Right cardiac atrium (tissue), 5 donors: Measurements from ENCODE around the gene PARD6G. TPM values are rescaled to one million over a fixed set of nuclear protein-coding genes. Genes with fewer than 3 reads are reported as not detected.
"Not testable (repeated sequence)": the region's sequence is repeated elsewhere in the genome, so short reads cannot be mapped to it uniquely, and the experiment has no call there.

Experiments used
- ATAC-seq, 2 donors: fragments of 200-7000 bp; cut with Tn5 transposase; one replicate each; pipeline versions ENCODE4 v1.8.0 to v1.9.1; 2020; ENCODE audit warnings: moderate library complexity in 2 of 2, mild to moderate bottlenecking in 1 of 2
- DNase-seq, 3 donors: peaks; one replicate each; pipeline ENCODE4 v3.0.0-alpha.2; 2020
- H3K27ac ChIP-seq: one replicate; pipeline ENCODE4 v1.5.1; 2013; ENCODE audit warnings: mild to moderate bottlenecking, low read length, control low read depth, moderate library complexity
- H3K27me3 ChIP-seq: one replicate; pipeline ENCODE4 v1.6.1; 2013; ENCODE audit not compliant: control insufficient read depth, insufficient read depth
- H3K4me1 ChIP-seq: one replicate; pipeline ENCODE4 v1.6.1; 2013; ENCODE audit warnings: low read length; ENCODE audit not compliant: control insufficient read depth, insufficient read depth
- H3K4me3 ChIP-seq: one replicate; pipeline ENCODE4 v1.5.1; 2013; ENCODE audit warnings: low read length, control low read depth
- H3K9me3 ChIP-seq: one replicate; pipeline ENCODE4 v1.6.1; 2013; ENCODE audit warnings: low read length; ENCODE audit not compliant: control insufficient read depth
- WGBS: extraction: QIAGEN DNeasy Blood & Tissue Kit; methylation state at CpG from one replicate; pipeline ENCODE4 v1.1.7; 2013; 5-methylcytosine and 5-hydroxymethylcytosine counted together
- intact Hi-C, 4 donors: fragments of 100-400 bp; cut with DNase I; formaldehyde crosslinking; loops; one replicate each; pipeline versions ENCODE4 v1.11.0 to v1.14.0; 2022 to 2023
- polyA plus RNA-seq: library from polyadenylated mRNA; stranded (reverse); fragments of 200-250 nt; gene quantifications from one replicate; pipeline ENCODE4 v1.2.3, GENCODE V29; 2013
- total RNA-seq, 4 donors: library from RNA; stranded (reverse); fragmentation: NEBNext Ultra II Directional; extraction: Animal tissue kit (Norgen Biotek cat#: 25700); gene quantifications; one replicate each; pipeline ENCODE4 v1.2.1, GENCODE V29; 2021
- donor health status: healthy with polysubstance abuse.
- donor health status: DM: no; HTN: yes; CAD: no.
- donor health status: DM: no; HTN: no; CAD: no.
- donor health status: DM: no; HTN: yes; CAD: no; lungs with severe emphysema.
- donor health status: DM: yes; HTN: yes; CAD: no.

Gene PARD6G
- total and polyA plus RNA-seq, 5 donors: 2.5 to 5.0 (median 4.4) TPM

DNA sequence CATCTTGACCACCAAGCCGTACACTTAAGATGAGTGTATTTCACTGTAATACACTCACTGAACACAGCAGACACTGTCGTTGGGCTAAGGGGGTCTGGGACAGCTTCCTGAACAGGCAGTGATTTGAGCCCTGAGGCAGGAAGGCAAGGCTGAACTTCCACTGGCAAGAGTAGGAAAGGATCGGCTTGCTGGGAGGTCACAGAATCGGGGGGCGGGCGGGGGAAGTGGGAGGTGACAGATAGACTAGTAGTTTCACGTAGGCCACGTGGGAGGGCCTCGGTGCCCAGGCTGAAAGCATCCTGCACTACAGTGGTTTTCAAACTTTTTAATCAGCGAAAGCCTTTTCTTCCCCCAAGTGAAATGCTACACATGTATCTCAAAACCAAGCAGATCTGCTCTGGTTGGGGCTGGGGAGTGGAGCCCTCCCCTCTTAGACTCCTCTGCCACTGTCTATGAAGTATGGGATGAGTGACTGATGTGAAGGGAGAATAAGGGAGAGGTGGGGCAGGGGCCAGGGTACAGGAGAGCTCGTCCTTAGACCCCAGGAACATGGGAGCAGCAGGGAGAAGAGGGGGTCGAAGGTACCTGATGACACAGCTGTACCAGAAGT lies 8.6 kb downstream of the PARD6G start:
- no peak for ATAC-seq
- Histone ChIP-seq H3K9me3 (no peaks in the 10 kb centered on the region), H3K4me1 (no peaks in the 10 kb centered on the region), H3K4me3 (no peak overlapping the region), H3K27me3 (no peaks in the 10 kb centered on the region), H3K27ac (no peak overlapping the region)
- DNase-seq: no peak
- WGBS: 82% methylated on average over 12 of the region's 12 CpGs
- intact Hi-C loops: no loop called here

DNA sequence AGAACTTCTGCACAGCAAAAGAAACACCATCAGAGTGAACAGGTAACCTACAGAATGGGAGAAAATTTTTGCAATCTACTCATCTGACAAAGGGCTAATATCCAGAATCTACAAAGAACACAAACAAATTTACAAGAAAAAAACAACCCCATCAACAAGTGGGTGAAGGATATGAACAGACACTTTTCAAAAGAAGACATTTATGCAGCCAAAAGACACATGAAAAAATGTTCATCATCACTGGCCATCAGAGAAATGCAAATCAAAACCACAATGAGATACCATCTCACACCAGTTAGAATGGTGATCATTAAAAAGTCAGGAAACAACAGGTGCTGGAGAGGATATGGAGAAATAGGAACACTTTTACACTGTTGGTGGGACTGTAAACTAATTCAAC lies 9.8 kb downstream of the PARD6G start:
- H3K27me3 ChIP-seq, H3K4me1 ChIP-seq, H3K27ac ChIP-seq, H3K4me3 ChIP-seq, H3K9me3 ChIP-seq, DNase-seq, intact Hi-C loops, ATAC-seq: not testable (repeated sequence)

DNA sequence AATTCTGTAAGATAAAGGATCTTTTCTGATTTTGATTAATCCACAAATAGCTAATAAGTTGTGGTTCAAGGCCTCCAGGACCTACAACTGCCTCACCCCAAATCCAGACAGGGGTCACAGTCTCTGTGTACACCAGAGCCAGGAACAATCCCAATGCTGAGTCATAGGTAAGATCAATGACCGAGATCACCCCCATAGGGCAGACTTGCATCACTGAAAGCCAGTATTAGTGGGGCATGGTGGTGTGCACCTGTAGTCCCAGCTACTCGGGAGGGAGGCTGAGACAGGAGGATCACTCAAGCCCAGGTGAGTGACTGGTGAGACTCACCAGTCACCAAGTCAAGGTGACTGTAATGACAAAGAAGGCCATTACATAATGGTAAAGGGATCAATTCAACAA lies 12.9 kb downstream of the PARD6G start:
- no peaks in the 10 kb centered on the region for H3K4me1 ChIP-seq
- DNase-seq (no peak), ATAC-seq (no peak)
- WGBS: 91% methylated on average over 2 of the region's 2 CpGs
- no peaks in the 10 kb centered on the region for H3K27me3 ChIP-seq
- H3K9me3 ChIP-seq: no peaks in the 10 kb centered on the region
- no peak overlapping the region for H3K27ac ChIP-seq
- intact Hi-C loops: no loop called here
- no peak overlapping the region for H3K4me3 ChIP-seq

DNA sequence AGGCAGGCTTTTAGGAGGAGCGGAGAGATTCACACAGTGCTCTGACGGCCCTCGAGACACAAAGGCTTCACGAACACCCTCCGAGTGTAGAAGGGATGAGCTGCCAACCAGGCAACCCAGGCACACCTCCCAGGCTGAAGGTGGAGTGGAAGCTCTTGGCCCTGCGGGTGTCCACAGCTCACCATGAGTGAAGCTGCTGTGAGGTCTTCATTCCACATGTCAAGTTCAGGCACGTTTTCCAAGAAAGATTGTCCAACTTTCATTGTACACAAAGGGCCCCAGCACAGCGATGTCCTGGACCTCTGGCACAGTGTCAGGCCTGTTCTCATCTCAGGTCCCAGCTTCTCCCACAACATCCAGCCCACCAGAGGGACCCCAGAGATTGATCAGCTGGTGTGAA lies 13.4 kb downstream of the PARD6G start:
- H3K9me3 ChIP-seq: no peaks in the 10 kb centered on the region
- 78% methylated on average over 8 of the region's 8 CpGs for WGBS
- H3K4me3 ChIP-seq: no peak overlapping the region
- intact Hi-C loops: no loop called here
- no peaks in the 10 kb centered on the region for H3K27me3 ChIP-seq
- H3K4me1 ChIP-seq: no peaks in the 10 kb centered on the region
- no peak for DNase-seq
- H3K27ac ChIP-seq: no peak overlapping the region
- ATAC-seq: no peak

DNA sequence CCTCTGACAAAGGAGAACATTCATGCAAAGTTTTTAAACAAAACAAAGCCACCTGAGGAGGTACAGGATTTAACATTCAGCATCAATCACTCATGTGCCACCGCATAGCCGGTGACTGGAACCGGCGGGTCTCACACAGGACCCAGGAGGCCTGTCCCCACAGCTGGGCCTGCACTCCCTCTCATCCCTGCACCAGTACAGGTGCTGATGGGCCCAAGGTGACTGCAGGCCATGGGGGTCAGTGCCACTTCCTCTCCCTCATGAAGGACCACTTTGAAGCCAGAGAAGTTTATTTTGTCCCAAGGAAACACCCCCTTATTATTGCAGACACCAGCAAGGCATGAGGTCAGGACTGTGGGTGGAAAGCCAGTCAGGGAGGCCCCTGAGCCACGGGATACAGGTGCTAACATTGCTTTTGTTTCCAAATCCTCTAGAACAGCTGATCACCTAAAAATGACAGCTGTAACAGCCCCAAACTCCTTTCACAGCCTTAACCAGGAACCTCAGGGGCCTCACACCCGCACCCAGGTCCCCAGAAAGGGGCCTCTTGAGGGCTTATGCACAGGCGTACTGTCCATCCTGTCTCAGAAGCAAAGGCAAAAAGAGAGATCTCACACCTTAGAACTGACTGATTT lies 14.0 kb downstream of the PARD6G start:
- DNase-seq (no peak), ATAC-seq (no peak)
- Histone ChIP-seq H3K27ac (no peak overlapping the region), H3K4me1 (no peaks in the 10 kb centered on the region), H3K4me3 (no peak overlapping the region), H3K9me3 (no peaks in the 10 kb centered on the region), H3K27me3 (no peaks in the 10 kb centered on the region)
- intact Hi-C loops: no loop called here
- WGBS: 88% methylated on average over 7 of the region's 7 CpGs

DNA sequence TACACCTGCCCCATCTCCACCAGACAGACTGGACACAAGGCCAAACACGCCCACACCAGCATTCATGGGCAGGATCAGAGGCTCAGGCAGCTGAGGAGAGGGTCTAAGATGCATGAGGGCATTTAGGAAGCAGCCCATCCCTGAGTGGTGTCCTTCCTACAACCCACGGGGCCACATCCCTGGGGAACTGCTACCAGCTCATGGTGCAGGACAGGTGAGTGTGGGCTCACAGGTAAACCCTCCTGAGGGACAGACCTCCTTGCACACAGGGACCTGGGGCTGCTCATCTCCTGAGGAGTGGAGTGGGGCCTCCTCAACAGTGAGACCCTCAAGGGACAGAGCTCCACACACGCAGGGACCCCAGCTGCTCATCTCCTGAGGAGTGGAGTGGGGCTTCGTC lies 14.6 kb downstream of the PARD6G start:
- Histone ChIP-seq H3K9me3 (no peaks in the 10 kb centered on the region), H3K4me1 (no peaks in the 10 kb centered on the region), H3K27ac (no peak overlapping the region), H3K4me3 (no peak overlapping the region), H3K27me3 (no peaks in the 10 kb centered on the region)
- intact Hi-C loops: no loop called here
- 93% methylated on average over 4 of the region's 4 CpGs for WGBS
- ATAC-seq: no peak
- DNase-seq: no peak

DNA sequence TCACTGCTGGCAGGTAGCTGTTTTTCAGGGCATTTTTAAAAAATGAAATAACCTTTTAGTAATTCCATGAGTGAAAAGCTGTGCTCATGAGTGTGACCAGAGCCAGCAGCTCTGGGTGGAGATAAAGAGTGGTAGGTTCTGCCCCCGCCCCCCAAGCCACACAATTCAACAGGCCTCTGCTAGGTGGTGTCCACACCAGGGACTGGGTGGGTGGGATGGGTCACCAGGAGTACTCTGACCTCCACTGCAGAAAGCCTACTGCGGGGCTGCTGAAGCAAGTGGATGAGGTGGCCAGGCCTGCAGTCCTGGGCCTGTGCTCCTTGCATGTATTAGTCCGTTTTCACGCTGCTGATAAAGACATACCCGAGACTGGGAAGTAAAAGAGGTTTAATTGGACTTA lies 15.3 kb downstream of the PARD6G start:
- DNase-seq (no peak), ATAC-seq (no peak)
- H3K27me3 ChIP-seq: no peaks in the 10 kb centered on the region
- no peaks in the 10 kb centered on the region for H3K4me1 ChIP-seq
- H3K9me3 ChIP-seq: no peaks in the 10 kb centered on the region
- no peak overlapping the region for H3K4me3 ChIP-seq
- no peak overlapping the region for H3K27ac ChIP-seq
- intact Hi-C loops: no loop called here
- WGBS: 90% methylated on average over 5 of the region's 5 CpGs

DNA sequence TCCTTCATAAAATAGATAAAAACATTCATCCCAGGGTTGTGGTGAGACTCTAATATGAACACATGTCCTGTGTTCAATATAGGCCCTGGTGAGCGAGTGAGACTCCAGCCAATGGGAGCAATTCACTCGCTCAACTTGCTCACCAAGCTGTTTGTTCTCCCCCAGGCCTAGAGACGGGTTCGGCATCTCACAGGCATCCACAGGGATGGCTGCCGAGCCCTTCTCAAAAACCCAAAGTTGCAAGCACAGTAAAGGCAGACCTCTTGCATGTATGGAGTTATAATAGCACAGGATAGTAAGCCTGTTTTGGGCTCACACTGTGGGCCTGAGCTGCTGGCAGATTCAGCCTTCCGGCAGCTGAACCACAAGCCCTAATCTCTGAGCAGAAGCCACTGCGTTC lies 15.7 kb downstream of the PARD6G start:
- intact Hi-C loops: no loop called here
- ATAC-seq (no peak), DNase-seq (no peak)
- Histone ChIP-seq H3K4me1 (no peaks in the 10 kb centered on the region), H3K9me3 (no peaks in the 10 kb centered on the region), H3K27me3 (no peaks in the 10 kb centered on the region), H3K4me3 (no peak overlapping the region), H3K27ac (no peak overlapping the region)
- WGBS: 94% methylated on average over 7 of the region's 7 CpGs

DNA sequence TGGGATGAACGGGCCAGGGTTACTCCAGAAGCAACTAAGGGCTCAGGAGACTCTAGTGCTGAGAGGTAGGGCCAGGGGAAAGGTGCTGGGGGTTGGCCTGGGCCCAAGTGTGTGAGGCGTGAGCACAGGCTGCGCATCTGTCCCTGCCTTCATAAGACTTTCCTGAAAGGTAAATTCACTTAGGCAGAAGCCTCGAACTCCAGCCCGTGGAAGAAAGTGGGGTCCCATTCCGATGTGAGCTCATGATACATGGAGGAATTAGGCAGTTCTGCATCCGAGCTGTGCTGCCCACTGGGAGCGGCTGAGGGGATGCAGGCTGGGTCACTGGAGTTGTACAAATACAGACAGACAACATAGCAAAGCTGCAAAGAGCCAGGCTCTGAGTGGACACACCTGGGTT lies 16.2 kb downstream of the PARD6G start:
- Histone ChIP-seq H3K27ac (no peak overlapping the region), H3K4me3 (no peak overlapping the region), H3K4me1 (no peaks in the 10 kb centered on the region), H3K9me3 (no peaks in the 10 kb centered on the region), H3K27me3 (no peaks in the 10 kb centered on the region)
- intact Hi-C loops: no loop called here
- ATAC-seq: no peak
- WGBS: 94% methylated on average over 8 of the region's 8 CpGs
- no peak for DNase-seq

DNA sequence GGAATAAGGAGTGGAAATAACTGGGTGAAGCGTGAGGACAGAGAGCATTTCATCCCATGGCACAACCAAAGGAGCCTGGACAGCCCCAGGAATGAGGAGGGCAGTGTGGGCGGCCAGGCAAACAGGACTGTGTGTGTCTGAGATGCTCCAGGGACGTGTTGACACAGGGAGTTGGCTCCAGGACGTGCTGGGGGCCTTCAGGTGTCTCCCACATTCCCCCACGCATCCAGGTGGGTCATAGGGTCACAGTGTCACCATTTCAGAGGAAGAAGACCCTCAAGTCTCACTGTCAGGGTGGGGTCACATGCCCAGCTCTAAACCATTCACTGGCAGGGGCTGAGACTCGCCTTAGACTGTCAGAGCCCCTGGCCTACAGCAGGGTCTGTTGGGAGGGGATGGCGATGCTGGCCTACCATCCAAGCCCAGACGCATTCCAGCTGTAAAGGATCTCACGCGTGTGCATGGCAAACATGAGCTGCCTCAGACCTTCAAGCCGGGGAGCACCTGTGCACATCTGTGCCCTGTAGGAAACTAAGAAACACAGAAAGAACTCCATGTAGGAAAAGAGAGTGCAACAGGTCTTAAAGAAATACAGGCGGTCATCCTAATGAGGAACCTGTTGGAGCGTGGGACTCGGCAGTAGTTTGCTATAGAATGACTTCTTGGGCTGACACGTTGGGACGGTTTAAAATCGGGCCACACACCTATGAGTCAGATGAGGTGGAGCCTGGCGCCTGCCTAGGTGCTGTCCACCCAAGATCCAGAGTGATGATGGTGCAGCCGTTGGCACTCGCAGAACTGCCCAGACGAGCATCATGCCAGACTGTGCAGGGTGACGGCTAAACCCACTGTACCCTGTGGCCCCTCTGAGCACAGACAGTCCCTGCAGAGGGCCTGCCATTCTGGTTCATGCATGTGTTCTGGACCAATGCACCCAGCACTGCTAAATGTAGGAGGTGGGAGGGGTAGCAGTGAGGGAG lies 17.3 kb downstream of the PARD6G start:
- no peaks in the 10 kb centered on the region for H3K4me1 ChIP-seq
- no peak for DNase-seq
- H3K27me3 ChIP-seq: no peaks in the 10 kb centered on the region
- H3K9me3 ChIP-seq: no peaks in the 10 kb centered on the region
- intact Hi-C loops: no loop called here
- no peak overlapping the region for H3K4me3 ChIP-seq
- no peak overlapping the region for H3K27ac ChIP-seq
- ATAC-seq: no peak
- WGBS: 93% methylated on average over 22 of the region's 22 CpGs

DNA sequence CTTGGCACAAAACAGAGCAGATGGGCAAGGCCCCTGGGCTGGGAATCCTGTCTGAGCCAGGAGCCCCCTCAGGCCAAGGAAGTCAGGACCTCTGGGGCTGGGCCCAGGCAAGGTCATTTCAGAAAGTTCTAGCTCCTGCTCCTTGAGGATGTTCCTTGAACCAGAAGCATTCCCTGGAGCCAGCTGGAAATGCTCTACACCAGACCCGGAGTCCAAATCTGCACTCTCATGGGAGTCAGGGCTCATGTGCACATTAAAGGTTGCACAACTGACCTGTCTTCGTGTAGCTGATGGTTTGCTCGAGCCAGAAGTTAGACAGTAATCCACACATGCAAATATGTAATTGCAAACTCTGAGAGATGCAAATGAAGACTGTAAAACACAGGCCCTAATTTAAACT lies 18.0 kb downstream of the PARD6G start:
- H3K4me3 ChIP-seq: no peak overlapping the region
- WGBS: 55% methylated on average over 3 of the region's 3 CpGs
- no peaks in the 10 kb centered on the region for H3K27me3 ChIP-seq
- H3K27ac ChIP-seq: no peak overlapping the region
- H3K4me1 ChIP-seq: no peaks in the 10 kb centered on the region
- no peaks in the 10 kb centered on the region for H3K9me3 ChIP-seq
- intact Hi-C loops: no loop called here
- no peak for ATAC-seq
- DNase-seq: no peak
